Measurements from ENCODE around the gene RASSF4.
A peak's percentile ranks its signal among the peaks of the same experiment; 100 is the strongest.

The RASSF4 gene

DNA sequence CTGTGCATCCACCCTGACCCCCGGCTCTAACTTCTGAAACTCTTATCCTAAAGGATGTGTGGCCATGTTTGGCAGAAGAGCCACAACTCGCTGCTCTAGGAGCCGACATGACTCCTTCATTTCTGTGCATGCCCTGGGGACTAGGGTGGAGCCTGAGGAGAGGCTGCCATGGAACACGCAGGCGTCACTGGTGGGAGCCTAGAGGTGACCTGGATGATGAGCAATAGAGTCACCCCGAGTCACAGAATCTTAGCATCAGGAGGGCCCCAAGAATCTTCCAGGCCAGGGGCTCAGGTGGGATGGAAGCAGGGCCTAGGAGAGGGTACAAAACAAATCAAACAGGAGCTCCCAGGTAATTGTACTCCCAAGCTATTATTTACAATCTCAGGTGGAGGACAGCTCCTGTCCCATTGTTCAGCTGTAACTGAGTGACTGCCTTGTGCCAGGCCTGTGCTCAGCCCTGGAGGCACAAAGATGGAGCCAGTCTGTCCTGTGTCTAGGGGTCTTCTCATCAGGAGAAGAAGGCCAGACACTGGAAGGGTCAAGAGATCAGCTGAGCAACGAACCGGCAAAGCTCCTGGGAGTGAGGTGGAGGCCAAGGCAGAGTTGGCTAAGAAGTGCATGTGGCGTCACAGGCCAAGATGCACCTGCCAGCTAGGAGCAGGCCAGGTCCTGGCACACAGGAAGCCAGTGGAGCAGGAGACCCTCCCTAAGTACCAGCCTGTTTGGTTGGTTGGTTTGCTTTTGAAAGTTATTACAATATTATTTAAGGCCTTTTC is 35.3 kb downstream of the RASSF4 start:
- DNase-seq: no peak
- 82% methylated on average over 9 of the region's 9 CpGs for WGBS
- H3K23ac ChIP-seq (ENCODE audit: low read length in 2 of 2): no peak overlapping the region
- no peaks in the 10 kb centered on the region for H3K79me1 ChIP-seq (replicated peaks; ENCODE audit: low read length, poor library complexity, severe bottlenecking)
- H3K18ac ChIP-seq (ENCODE audit: low read depth in 1 of 2, low read length in 2 of 2): peak overlapping the region; percentile 11 to 44
- no peak overlapping the region for H2BK120ac ChIP-seq (ENCODE audit: low read depth, low read length)
- peak overlapping the region; percentile 20 to 29 for H2BK12ac ChIP-seq (ENCODE audit: low read length in 2 of 2)
- H2AK5ac ChIP-seq (ENCODE audit: low read length, severe bottlenecking): peak overlapping the region; percentile 45
- H3K9me3 ChIP-seq (ENCODE audit: control insufficient read depth, low read length): no peaks in the 10 kb centered on the region
- no peak overlapping the region for H3K27ac ChIP-seq (ENCODE audit: low read length, poor library complexity, severe bottlenecking)
- H2BK15ac ChIP-seq (ENCODE audit: low read depth, poor library complexity, severe bottlenecking): no peak overlapping the region
- peaks cover 10 to 27% of the 10 kb centered on the region in 2 experiments for H3K36me3 ChIP-seq (ENCODE audit: control insufficient read depth in 1 of 2, insufficient read depth in 2 of 2, low read depth in 1 of 2, low read length in 2 of 2)
- no peak overlapping the region for H3K14ac ChIP-seq (ENCODE audit: low read length in 2 of 2)
- no peak overlapping the region for H2BK5ac ChIP-seq (ENCODE audit: low read depth, low read length, poor library complexity, severe bottlenecking)
- H3K4ac ChIP-seq (ENCODE audit: low read depth in 1 of 2, low read length in 2 of 2): peak overlapping the region in 1 of 2 experiments; percentile 55
- no peak overlapping the region for H3K4me3 ChIP-seq (ENCODE audit: insufficient read depth in 1 of 2, low read depth in 1 of 2, low read length in 2 of 2)
- H3K4me1 ChIP-seq (ENCODE audit: control insufficient read depth, insufficient read depth, low read depth, low read length): peaks cover 21% of the 10 kb centered on the region
- no peak overlapping the region for H4K8ac ChIP-seq (ENCODE audit: low read length)
- H3K9ac ChIP-seq (ENCODE audit: low read length): peak overlapping the region; percentile 69
- H2AFZ ChIP-seq (ENCODE audit: low read depth, low read length): no peak overlapping the region
- H3K27me3 ChIP-seq (ENCODE audit: control insufficient read depth in 1 of 2, insufficient read depth in 1 of 2, low read length in 2 of 2): peaks cover 0 to 4% of the 10 kb centered on the region in 2 experiments
- no peak overlapping the region for H3K4me2 ChIP-seq (ENCODE audit: low read length, poor library complexity, severe bottlenecking)
- peak overlapping the region; percentile 77 for H4K91ac ChIP-seq (ENCODE audit: low read length)

DNA sequence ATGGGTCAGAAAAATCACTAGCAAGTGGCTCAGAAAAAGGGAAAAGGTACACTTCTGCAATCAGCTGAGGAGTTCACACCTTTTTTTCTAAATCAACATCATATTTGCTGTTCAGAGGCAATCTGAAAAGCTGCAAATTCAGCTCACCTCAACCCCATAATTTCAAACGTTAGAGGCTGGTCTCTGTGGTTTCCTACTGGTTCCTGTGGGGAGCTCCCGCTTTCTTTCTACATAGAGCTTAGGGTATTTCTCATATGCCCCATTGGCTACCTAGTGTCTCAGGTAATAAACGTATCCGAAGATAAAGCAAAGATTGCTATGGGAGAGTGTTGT is 35.9 kb downstream of the RASSF4 start:
- no peak overlapping the region for H2BK12ac ChIP-seq (ENCODE audit: low read length in 2 of 2)
- H3K79me1 ChIP-seq (replicated peaks; ENCODE audit: low read length, poor library complexity, severe bottlenecking): no peaks in the 10 kb centered on the region
- H3K4me1 ChIP-seq (ENCODE audit: control insufficient read depth, insufficient read depth, low read depth, low read length): peaks cover 23% of the 10 kb centered on the region
- H3K4me3 ChIP-seq (ENCODE audit: insufficient read depth in 1 of 2, low read depth in 1 of 2, low read length in 2 of 2): no peak overlapping the region
- H3K9me3 ChIP-seq (ENCODE audit: control insufficient read depth, low read length): no peaks in the 10 kb centered on the region
- H3K23ac ChIP-seq (ENCODE audit: low read length in 2 of 2): no peak overlapping the region
- WGBS: 92% methylated on average over 4 of the region's 4 CpGs
- no peak overlapping the region for H3K4me2 ChIP-seq (ENCODE audit: low read length, poor library complexity, severe bottlenecking)
- H3K36me3 ChIP-seq (ENCODE audit: control insufficient read depth in 1 of 2, insufficient read depth in 2 of 2, low read depth in 1 of 2, low read length in 2 of 2): peaks cover 10 to 27% of the 10 kb centered on the region in 2 experiments
- H4K91ac ChIP-seq (ENCODE audit: low read length): no peak overlapping the region
- no peak overlapping the region for H2BK15ac ChIP-seq (ENCODE audit: low read depth, poor library complexity, severe bottlenecking)
- H3K4ac ChIP-seq (ENCODE audit: low read depth in 1 of 2, low read length in 2 of 2): no peak overlapping the region
- H3K14ac ChIP-seq (ENCODE audit: low read length in 2 of 2): no peak overlapping the region
- no peak overlapping the region for H3K27ac ChIP-seq (ENCODE audit: low read length, poor library complexity, severe bottlenecking)
- peaks cover 0 to 10% of the 10 kb centered on the region in 2 experiments for H3K27me3 ChIP-seq (ENCODE audit: control insufficient read depth in 1 of 2, insufficient read depth in 1 of 2, low read length in 2 of 2)
- no peak overlapping the region for H3K18ac ChIP-seq (ENCODE audit: low read depth in 1 of 2, low read length in 2 of 2)
- no peak overlapping the region for H2AK5ac ChIP-seq (ENCODE audit: low read length, severe bottlenecking)
- H4K8ac ChIP-seq (ENCODE audit: low read length): no peak overlapping the region
- H3K9ac ChIP-seq (ENCODE audit: low read length): peak overlapping the region; percentile 69
- no peak overlapping the region for H2BK120ac ChIP-seq (ENCODE audit: low read depth, low read length)
- no peak for DNase-seq
- no peak overlapping the region for H2BK5ac ChIP-seq (ENCODE audit: low read depth, low read length, poor library complexity, severe bottlenecking)
- no peak overlapping the region for H2AFZ ChIP-seq (ENCODE audit: low read depth, low read length)

DNA sequence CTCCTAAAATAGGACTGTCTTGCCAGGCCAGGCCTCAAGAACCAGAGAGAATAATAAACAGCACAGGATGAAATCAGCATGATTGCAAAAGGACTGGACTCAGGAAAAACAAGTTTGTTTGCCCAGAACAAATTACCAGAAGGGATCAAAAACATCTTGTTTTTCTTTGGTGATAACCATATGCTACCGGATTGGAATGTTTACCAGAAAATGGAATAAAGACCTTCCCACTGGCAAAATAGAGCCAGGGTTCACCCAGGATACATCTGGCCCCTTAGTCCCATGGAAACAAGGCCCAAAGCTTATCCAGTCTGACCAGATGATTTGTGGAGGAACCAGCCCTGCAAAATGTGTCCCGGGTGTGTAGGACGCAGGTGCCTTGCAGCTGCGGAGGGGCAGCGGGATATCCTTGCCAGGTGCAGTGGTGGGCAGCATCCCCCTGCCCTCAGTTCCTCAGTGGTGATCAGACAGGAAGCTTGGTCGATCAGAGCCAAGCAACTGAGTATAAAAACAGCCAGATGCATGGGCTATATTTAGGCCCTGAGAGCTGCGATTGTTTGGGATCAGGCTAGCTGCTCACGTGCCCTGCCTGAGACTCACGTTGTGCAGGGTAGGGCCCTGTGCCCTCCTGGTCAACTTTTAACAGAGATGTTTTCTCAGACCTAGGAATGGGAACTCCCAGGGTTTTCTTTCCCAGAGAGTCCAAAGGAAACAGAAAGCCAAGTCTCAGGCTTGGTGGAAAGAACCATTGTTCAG is 36.5 kb downstream of the RASSF4 start:
- peaks cover 26% of the 10 kb centered on the region for H3K4me1 ChIP-seq (ENCODE audit: control insufficient read depth, insufficient read depth, low read depth, low read length)
- no peak overlapping the region for H3K4me2 ChIP-seq (ENCODE audit: low read length, poor library complexity, severe bottlenecking)
- H3K9ac ChIP-seq (ENCODE audit: low read length): peak overlapping the region; percentile 69
- no peak overlapping the region for H2BK15ac ChIP-seq (ENCODE audit: low read depth, poor library complexity, severe bottlenecking)
- H3K4ac ChIP-seq (ENCODE audit: low read depth in 1 of 2, low read length in 2 of 2): no peak overlapping the region
- peak overlapping the region; percentile 64 for H4K8ac ChIP-seq (ENCODE audit: low read length)
- H3K79me1 ChIP-seq (replicated peaks; ENCODE audit: low read length, poor library complexity, severe bottlenecking): no peaks in the 10 kb centered on the region
- peak overlapping the region in 1 of 2 experiments; percentile 66 for H3K14ac ChIP-seq (ENCODE audit: low read length in 2 of 2)
- no peak overlapping the region for H2AK5ac ChIP-seq (ENCODE audit: low read length, severe bottlenecking)
- H2BK120ac ChIP-seq (ENCODE audit: low read depth, low read length): no peak overlapping the region
- H2BK5ac ChIP-seq (ENCODE audit: low read depth, low read length, poor library complexity, severe bottlenecking): no peak overlapping the region
- H3K18ac ChIP-seq (ENCODE audit: low read depth in 1 of 2, low read length in 2 of 2): peak overlapping the region in 1 of 2 experiments; percentile 61
- H2BK12ac ChIP-seq (ENCODE audit: low read length in 2 of 2): peak overlapping the region in 1 of 2 experiments; percentile 57
- H3K27me3 ChIP-seq (ENCODE audit: control insufficient read depth in 1 of 2, insufficient read depth in 1 of 2, low read length in 2 of 2): peaks cover 0 to 11% of the 10 kb centered on the region in 2 experiments
- H3K27ac ChIP-seq (ENCODE audit: low read length, poor library complexity, severe bottlenecking): no peak overlapping the region
- DNase-seq: peak; percentile 64
- H2AFZ ChIP-seq (ENCODE audit: low read depth, low read length): no peak overlapping the region
- peaks cover 7 to 24% of the 10 kb centered on the region in 2 experiments for H3K36me3 ChIP-seq (ENCODE audit: control insufficient read depth in 1 of 2, insufficient read depth in 2 of 2, low read depth in 1 of 2, low read length in 2 of 2)
- H3K9me3 ChIP-seq (ENCODE audit: control insufficient read depth, low read length): no peaks in the 10 kb centered on the region
- no peak overlapping the region for H3K23ac ChIP-seq (ENCODE audit: low read length in 2 of 2)
- no peak overlapping the region for H3K4me3 ChIP-seq (ENCODE audit: insufficient read depth in 1 of 2, low read depth in 1 of 2, low read length in 2 of 2)
- H4K91ac ChIP-seq (ENCODE audit: low read length): no peak overlapping the region
- 81% methylated on average over 9 of the region's 9 CpGs for WGBS

DNA sequence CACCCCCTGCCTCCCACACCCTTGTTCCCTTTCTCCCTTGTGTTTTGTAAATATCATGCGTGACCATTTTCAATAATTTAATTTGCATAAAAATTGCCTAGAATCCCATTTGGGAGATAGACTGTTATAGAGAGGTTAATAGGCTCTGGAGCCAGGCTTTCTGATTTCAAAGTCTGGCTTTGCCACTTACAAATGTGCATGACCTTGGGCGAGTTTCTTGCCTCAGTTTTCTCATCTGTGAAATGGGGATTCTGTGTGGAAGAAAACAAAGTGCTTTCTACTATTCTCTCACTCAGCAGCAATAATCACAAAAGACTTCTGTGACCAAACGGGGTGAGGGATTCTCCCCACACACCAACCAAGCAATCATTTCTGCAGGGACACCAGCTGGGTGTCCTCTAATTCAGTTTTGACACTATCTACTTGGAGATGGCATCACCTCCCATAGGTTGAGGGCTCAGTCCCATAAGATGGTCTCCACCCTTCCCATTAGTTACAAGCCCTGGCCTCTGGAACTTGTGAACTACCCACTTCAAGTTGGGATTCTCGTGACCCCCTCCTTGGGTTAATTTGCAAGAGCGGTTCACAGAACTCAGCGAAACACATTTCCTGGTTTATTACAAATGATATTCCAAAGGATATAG is 37.6 kb downstream of the RASSF4 start:
- no peaks in the 10 kb centered on the region for H3K79me1 ChIP-seq (replicated peaks; ENCODE audit: low read length, poor library complexity, severe bottlenecking)
- H3K23ac ChIP-seq (ENCODE audit: low read length in 2 of 2): no peak overlapping the region
- no peak for DNase-seq
- no peak overlapping the region for H3K27ac ChIP-seq (ENCODE audit: low read length, poor library complexity, severe bottlenecking)
- peaks cover 28% of the 10 kb centered on the region for H3K4me1 ChIP-seq (ENCODE audit: control insufficient read depth, insufficient read depth, low read depth, low read length)
- no peak overlapping the region for H2AFZ ChIP-seq (ENCODE audit: low read depth, low read length)
- H3K9me3 ChIP-seq (ENCODE audit: control insufficient read depth, low read length): no peaks in the 10 kb centered on the region
- no peak overlapping the region for H2BK120ac ChIP-seq (ENCODE audit: low read depth, low read length)
- H3K27me3 ChIP-seq (ENCODE audit: control insufficient read depth in 1 of 2, insufficient read depth in 1 of 2, low read length in 2 of 2): peaks cover 0 to 11% of the 10 kb centered on the region in 2 experiments
- H3K4me3 ChIP-seq (ENCODE audit: insufficient read depth in 1 of 2, low read depth in 1 of 2, low read length in 2 of 2): no peak overlapping the region
- no peak overlapping the region for H2BK5ac ChIP-seq (ENCODE audit: low read depth, low read length, poor library complexity, severe bottlenecking)
- peak overlapping the region; percentile 69 for H3K9ac ChIP-seq (ENCODE audit: low read length)
- H4K8ac ChIP-seq (ENCODE audit: low read length): no peak overlapping the region
- 75% methylated on average over 4 of the region's 6 CpGs for WGBS
- no peak overlapping the region for H4K91ac ChIP-seq (ENCODE audit: low read length)
- H3K4ac ChIP-seq (ENCODE audit: low read depth in 1 of 2, low read length in 2 of 2): no peak overlapping the region
- H3K4me2 ChIP-seq (ENCODE audit: low read length, poor library complexity, severe bottlenecking): no peak overlapping the region
- H2BK15ac ChIP-seq (ENCODE audit: low read depth, poor library complexity, severe bottlenecking): no peak overlapping the region
- no peak overlapping the region for H2AK5ac ChIP-seq (ENCODE audit: low read length, severe bottlenecking)
- H3K18ac ChIP-seq (ENCODE audit: low read depth in 1 of 2, low read length in 2 of 2): no peak overlapping the region
- H3K14ac ChIP-seq (ENCODE audit: low read length in 2 of 2): no peak overlapping the region
- H3K36me3 ChIP-seq (ENCODE audit: control insufficient read depth in 1 of 2, insufficient read depth in 2 of 2, low read depth in 1 of 2, low read length in 2 of 2): peaks cover 4 to 15% of the 10 kb centered on the region in 2 experiments
- no peak overlapping the region for H2BK12ac ChIP-seq (ENCODE audit: low read length in 2 of 2)

Measured in mesenchymal stem cell (in vitro differentiated cells and primary cell).